HEK293T (cell line): Measurements from ENCODE around the gene TBC1D14.

ENCODE experiments used
- CTCF ChIA-PET: fragments of 350-600 bp; formaldehyde crosslinking; extraction: SDS; loops from one replicate; lab custom pipeline; 2021; ENCODE audit warnings: antibody characterized with exemption, inconsistent platforms; lab: Yijun Ruan, JAX
- POLR2A ChIA-PET: fragments of 350-600 bp; formaldehyde crosslinking; extraction: SDS; loops from one replicate; lab custom pipeline; 2020; ENCODE audit warnings: antibody characterized with exemption, inconsistent platforms; lab: Yijun Ruan, JAX
- DNase-seq: peaks from one replicate; pipeline ENCODE4 v3.0.0; 2012; ENCODE audit warnings: mixed read lengths; ENCODE audit errors: extremely low spot score
- ARNT ChIP-seq: fragments of 450-650 bp; IDR thresholded peaks from 2 replicates; pipeline ENCODE4 v1.6.1; 2017; ENCODE audit warnings: mild to moderate bottlenecking
- BHLHE40 ChIP-seq: fragments of 450-650 bp; IDR thresholded peaks from 2 replicates; pipeline ENCODE4 v1.6.1; 2016; ENCODE audit warnings: mild to moderate bottlenecking, moderate library complexity, borderline replicate concordance
- CTBP1 ChIP-seq: fragments of 450-650 bp; IDR thresholded peaks from 2 replicates; pipeline ENCODE4 v1.6.1; 2016; ENCODE audit warnings: borderline replicate concordance
- ELF4 ChIP-seq: fragments of 450-650 bp; IDR thresholded peaks from 2 replicates; pipeline ENCODE4 v1.6.1; 2017; ENCODE audit warnings: antibody characterized with exemption
- FOXA1 ChIP-seq: fragments of 450-650 bp; IDR thresholded peaks from 2 replicates; pipeline ENCODE4 v1.6.1; 2016; ENCODE audit warnings: mild to moderate bottlenecking
- FOXK2 ChIP-seq: fragments of 450-650 bp; IDR thresholded peaks from 2 replicates; pipeline ENCODE4 v1.6.1; 2016; ENCODE audit warnings: mild to moderate bottlenecking
- FOXM1 ChIP-seq: fragments of 450-650 bp; IDR thresholded peaks from 2 replicates; pipeline ENCODE4 v1.6.1; 2017; ENCODE audit warnings: mild to moderate bottlenecking, borderline replicate concordance
- HDGF ChIP-seq: fragments of 450-650 bp; IDR thresholded peaks from 2 replicates; pipeline ENCODE4 v1.6.1; 2017; ENCODE audit warnings: antibody characterized with exemption, borderline replicate concordance
- L3MBTL2 ChIP-seq: fragments of 450-650 bp; conservative IDR thresholded peaks from 2 replicates; pipeline ENCODE4 v1.6.1; 2016; ENCODE audit warnings: mild to moderate bottlenecking
- LEF1 ChIP-seq: fragments of 450-650 bp; IDR thresholded peaks from 2 replicates; pipeline ENCODE4 v1.6.1; 2017; ENCODE audit warnings: mild to moderate bottlenecking, borderline replicate concordance
- NFRKB ChIP-seq: fragments of 450-650 bp; IDR thresholded peaks from 2 replicates; pipeline ENCODE4 v1.6.1; 2016; ENCODE audit warnings: mild to moderate bottlenecking, moderate library complexity
- SP1 ChIP-seq: fragments of 450-650 bp; IDR thresholded peaks from 2 replicates; pipeline ENCODE4 v1.6.1; 2017
- SUZ12 ChIP-seq: fragments of 450-650 bp; IDR thresholded peaks from 2 replicates; pipeline ENCODE4 v1.6.1; 2016; ENCODE audit warnings: mild to moderate bottlenecking
- TARDBP ChIP-seq: fragments of 450-650 bp; IDR thresholded peaks from 2 replicates; pipeline ENCODE4 v1.6.1; 2016
- ZNF384 ChIP-seq: fragments of 450-650 bp; IDR thresholded peaks from 2 replicates; pipeline ENCODE4 v1.6.1; 2016
- TF ChIP-seq, protein P1 (sequence below): fragments of 450-650 bp; IDR thresholded peaks from 2 replicates; pipeline ENCODE4 v1.6.1; 2016

TBC1D14 gene

DNA sequence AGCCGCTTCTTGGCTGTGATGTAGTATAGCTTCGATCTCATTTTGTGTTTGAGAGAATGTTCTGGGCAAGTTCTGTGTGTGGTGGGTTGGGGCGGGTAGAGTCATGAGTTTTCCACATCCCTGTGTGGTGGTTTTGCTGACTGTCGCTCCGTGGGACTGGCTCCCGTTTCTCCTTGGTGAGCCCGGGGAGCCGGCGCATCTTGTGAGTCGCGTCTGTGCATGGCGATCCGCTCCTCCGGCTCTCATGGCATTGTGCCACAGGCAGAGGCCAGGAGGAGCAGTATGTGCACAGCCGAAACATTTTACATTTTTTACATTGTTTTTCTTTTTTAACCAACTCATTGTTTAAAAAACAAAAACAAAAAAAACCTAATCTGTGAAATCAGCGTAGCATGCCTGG is 27.7 kb upstream of the TBC1D14 start:
- ChIA-PET CTCF (no interaction called here), POLR2A (no interaction called here)
- no peak for DNase-seq
- TF ChIP-seq CTBP1: no peak
- no peak for TF ChIP-seq NFRKB
- TF ChIP-seq LEF1: no peak
- TF ChIP-seq BHLHE40: no peak
- TF ChIP-seq L3MBTL2: no peak
- TF ChIP-seq, protein P1, sequence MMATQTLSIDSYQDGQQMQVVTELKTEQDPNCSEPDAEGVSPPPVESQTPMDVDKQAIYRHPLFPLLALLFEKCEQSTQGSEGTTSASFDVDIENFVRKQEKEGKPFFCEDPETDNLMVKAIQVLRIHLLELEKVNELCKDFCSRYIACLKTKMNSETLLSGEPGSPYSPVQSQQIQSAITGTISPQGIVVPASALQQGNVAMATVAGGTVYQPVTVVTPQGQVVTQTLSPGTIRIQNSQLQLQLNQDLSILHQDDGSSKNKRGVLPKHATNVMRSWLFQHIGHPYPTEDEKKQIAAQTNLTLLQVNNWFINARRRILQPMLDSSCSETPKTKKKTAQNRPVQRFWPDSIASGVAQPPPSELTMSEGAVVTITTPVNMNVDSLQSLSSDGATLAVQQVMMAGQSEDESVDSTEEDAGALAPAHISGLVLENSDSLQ: no peak
- TF ChIP-seq SP1: no peak
- no peak for TF ChIP-seq ZNF384
- TF ChIP-seq ARNT: no peak

DNA sequence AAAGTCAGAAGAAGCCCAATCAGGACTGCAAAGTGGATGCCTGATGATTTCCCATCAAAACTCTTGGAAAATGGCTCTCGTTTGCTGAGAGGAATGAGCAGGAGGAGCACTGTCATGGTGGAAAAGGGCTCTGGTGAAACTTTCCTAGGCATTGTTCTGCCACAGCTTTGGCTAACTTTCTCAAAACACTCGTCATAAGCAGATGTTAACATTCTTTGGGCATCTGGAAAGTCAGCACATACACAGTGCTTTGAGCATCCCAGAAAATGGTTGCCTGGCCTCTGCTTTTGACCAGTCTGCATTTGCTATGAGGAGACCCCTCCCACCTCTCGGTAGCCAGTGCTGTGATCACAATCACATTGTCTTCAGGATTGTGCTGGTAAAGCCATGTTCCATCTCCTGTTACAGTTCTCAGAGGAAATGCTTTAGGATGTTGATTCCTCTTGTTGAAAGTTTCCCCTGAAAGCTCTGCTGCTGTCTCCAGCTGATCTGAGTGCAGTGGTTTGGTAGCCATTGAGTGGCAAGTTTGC is 25.2 kb upstream of the TBC1D14 start:
- no peak for DNase-seq
- no peak for TF ChIP-seq ELF4
- TF ChIP-seq BHLHE40: no peak
- no peak for TF ChIP-seq NFRKB
- no peak for TF ChIP-seq CTBP1
- TF ChIP-seq, protein P1: no peak
- TF ChIP-seq FOXA1: no peak
- no peak for TF ChIP-seq L3MBTL2
- TF ChIP-seq SP1: no peak
- no peak for TF ChIP-seq ZNF384
- no peak for TF ChIP-seq HDGF
- no peak for TF ChIP-seq TARDBP
- no peak for TF ChIP-seq ARNT
- no peak for TF ChIP-seq FOXK2
- TF ChIP-seq SUZ12: no peak
- POLR2A ChIA-PET: no interaction called here
- CTCF ChIA-PET: interaction anchor here (0.7 to 2.2 kb wide), 4 partner anchors 11 to 198 kb away, joined by 3 to 10 read pairs (median 3); no protein-coding TSS in a partner anchor

DNA sequence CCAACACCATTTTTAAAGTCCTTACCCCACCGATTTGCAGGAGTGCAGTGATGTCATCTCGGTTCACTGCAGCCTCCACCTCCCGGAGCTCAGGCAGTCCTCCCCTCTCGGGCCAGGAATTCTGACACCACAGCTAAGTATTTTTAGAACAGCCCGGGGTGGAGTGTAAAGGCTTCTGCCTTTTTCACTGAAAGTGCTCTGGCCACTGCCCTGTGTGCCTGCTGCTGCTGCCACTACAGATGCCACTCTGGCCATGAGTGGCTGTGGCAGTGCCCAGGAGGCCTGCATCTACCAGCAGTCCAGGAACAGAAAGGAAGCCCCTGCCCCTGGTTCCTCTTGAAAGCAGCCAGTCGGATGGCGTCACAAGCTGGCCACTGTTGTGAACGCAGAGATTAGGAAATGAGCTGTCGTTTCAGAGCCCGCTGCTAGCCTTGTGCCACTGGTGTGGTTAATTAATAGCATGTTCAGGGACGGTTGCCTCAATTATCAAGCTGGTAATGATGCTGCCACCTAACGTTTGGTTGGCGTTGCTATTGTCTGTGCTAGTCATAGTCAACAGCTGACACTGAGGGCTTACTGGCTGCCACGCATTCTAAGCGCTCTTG is 23.6 kb upstream of the TBC1D14 start:
- TF ChIP-seq NFRKB (no peak), L3MBTL2 (no peak), SP1 (no peak)
- CTCF ChIA-PET: interaction anchor here (0.7 to 2.5 kb wide), 4 partner anchors 13 to 196 kb away, joined by 3 to 9 read pairs (median 3); no protein-coding TSS in a partner anchor
- POLR2A ChIA-PET: interaction anchor here (1.0 to 2.8 kb wide), 5 partner anchors 23 to 182 kb away, joined by 3 to 11 read pairs (median 4); partner anchors contain the start of genes BLOC1S4, GRPEL1, MRFAP1L1 and TBC1D14
- DNase-seq: no peak

DNA sequence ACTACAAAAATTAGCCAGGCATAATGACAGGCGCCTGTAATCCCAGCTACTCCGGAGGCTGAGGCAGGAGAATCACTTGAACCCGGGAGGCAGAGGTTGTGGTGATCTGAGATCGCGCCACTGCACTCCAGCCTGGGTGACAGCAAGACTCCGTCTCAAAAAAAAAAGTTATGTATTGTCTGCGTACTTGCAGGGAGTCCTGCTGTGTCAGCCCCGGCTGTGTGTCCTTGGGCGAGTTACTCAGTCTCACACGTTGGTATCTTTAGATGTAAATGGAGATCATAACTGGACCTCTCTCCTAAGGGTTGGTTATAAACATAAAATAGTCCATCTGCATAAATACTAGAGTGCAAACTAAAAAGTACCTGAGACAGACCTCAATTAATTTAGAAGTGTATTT is 22.7 kb upstream of the TBC1D14 start:
- DNase-seq: no peak
- POLR2A ChIA-PET: interaction anchor here (1.1 to 2.8 kb wide), 3 partner anchors 22 to 180 kb away, joined by 3 to 11 read pairs (median 4); partner anchors contain the start of genes MRFAP1L1 and TBC1D14
- CTCF ChIA-PET: interaction anchor here (2.5 kb wide), 1 partner anchor 13 kb away, joined by 9 read pairs; no protein-coding TSS in a partner anchor
- TF ChIP-seq NFRKB (no peak), L3MBTL2 (no peak), HDGF (no peak), ZNF384 (no peak), FOXK2 (no peak), SUZ12 (no peak), SP1 (no peak), LEF1 (no peak), ELF4 (no peak), FOXA1 (no peak), FOXM1 (no peak), CTBP1 (no peak), BHLHE40 (no peak)

DNA sequence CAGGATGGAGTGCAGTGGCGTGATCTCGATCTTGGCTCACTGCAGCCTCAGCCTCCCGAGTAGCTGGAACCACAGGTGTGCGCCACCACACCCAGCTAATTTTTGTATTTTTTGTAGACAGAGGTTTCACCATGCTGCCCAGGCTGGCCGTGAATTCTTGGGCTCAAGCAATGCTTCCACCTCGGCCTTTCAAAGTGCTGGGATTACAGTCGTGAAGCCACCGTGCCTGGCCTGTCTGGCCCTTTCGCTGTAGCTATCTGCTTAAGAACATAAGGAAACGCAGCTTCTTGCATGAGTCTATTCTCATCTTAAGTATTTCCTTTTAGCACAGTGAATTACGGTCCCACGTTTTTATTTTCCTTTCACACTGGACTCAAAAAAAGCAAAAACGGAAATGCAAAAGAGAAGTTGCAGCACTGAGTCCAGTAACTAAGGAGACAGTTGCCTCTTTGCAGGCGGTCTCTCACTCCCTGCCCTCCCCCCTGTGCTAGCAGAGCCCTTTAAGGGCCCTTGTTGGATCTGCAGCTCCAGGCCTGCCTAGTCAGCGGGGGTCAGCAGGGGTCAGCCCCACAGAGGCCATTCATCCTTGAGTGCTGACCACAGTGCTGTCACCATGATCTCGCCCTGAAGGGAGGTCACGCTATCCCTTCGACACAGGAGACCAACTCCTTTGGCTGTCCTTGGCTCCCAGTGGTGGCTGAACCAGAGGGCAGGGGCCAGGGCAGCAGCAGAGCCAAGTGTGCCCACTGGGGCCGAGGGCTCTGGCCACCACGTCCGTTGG is 21.8 kb upstream of the TBC1D14 start:
- no peak for DNase-seq
- TF ChIP-seq FOXM1 (no peak), LEF1 (no peak), HDGF (no peak), SP1 (no peak), NFRKB (no peak), L3MBTL2 (no peak), ZNF384 (no peak), BHLHE40 (no peak), FOXK2 (no peak), TARDBP (no peak), SUZ12 (no peak), FOXA1 (no peak)
- TF ChIP-seq, protein P1: no peak
- ChIA-PET POLR2A (interaction anchor here (2.8 kb wide), 1 partner anchor 21 kb away, joined by 11 read pairs; the partner anchor contains the start of gene TBC1D14), CTCF (no interaction called here)
